Psoas muscle (tissue), 8 donors: Measurements from ENCODE around the gene CDK5RAP1. TPM values are rescaled to one million over a fixed set of nuclear protein-coding genes. Genes with fewer than 3 reads are reported as not detected.
"Not testable (repeated sequence)": the region's sequence is repeated elsewhere in the genome, so short reads cannot be mapped to it uniquely, and the experiment has no call there.

Experiments
- ATAC-seq, 4 donors: fragments of 200-7000 bp; cut with Tn5 transposase; one replicate each; pipeline ENCODE4 v1.9.1; 2020; ENCODE audit warnings: moderate library complexity in 3 of 4, mild to moderate bottlenecking in 2 of 4
- DNase-seq, 2 donors: peaks; one replicate each; pipeline ENCODE4 v3.0.0-alpha.2; 2020
- H3K27ac ChIP-seq: fragments of 200-600 bp; one replicate; pipeline ENCODE4 v1.8.0; 2022
- H3K27me3 ChIP-seq, 3 donors: fragments of 200-600 bp in 1 of 3; one replicate each; pipeline versions ENCODE4 v1.6.1 to v1.8.0; 2013 to 2022; ENCODE audit warnings: low read length in 2 of 3, mild to moderate bottlenecking in 2 of 3, moderate library complexity in 1 of 3; ENCODE audit not compliant: insufficient read depth in 3 of 3
- H3K36me3 ChIP-seq, 2 donors: fragments of 200-600 bp in 1 of 2; one replicate each; pipeline versions ENCODE4 v1.6.1 to v1.8.0; 2013 to 2022; ENCODE audit warnings: low read depth in 1 of 2, mild to moderate bottlenecking in 1 of 2, moderate library complexity in 1 of 2; ENCODE audit not compliant: insufficient read depth in 1 of 2
- H3K4me1 ChIP-seq: fragments of 200-600 bp; one replicate; pipeline ENCODE4 v1.8.0; 2022
- H3K4me3 ChIP-seq: fragments of 200-600 bp; one replicate; pipeline ENCODE4 v1.8.0; 2022; ENCODE audit warnings: mild to moderate bottlenecking
- H3K9me3 ChIP-seq: fragments of 200-600 bp; one replicate; pipeline ENCODE4 v1.8.0; 2022
- CTCF ChIP-seq: fragments of 200-600 bp; IDR thresholded peaks from one replicate; pipeline ENCODE4 v1.8.0; 2022; ENCODE audit warnings: antibody characterized with exemption
- WGBS, 3 donors: extraction: QIAGEN DNeasy Blood & Tissue Kit; methylation state at CpG; one replicate each; pipeline versions ENCODE4 v1.1.6 to v1.1.7; 2013; 5-methylcytosine and 5-hydroxymethylcytosine counted together
- intact Hi-C, 2 donors: fragments of 100-400 bp; cut with DNase I; formaldehyde crosslinking; loops; one replicate each; pipeline versions ENCODE4 v1.11.0 to v1.14.2; 2022
- polyA plus RNA-seq, 3 donors: library from polyadenylated mRNA; stranded (reverse); fragments of 200-250 nt; gene quantifications; one replicate each; pipeline ENCODE4 v1.2.3, GENCODE V29; 2013
- total RNA-seq, 4 donors: library from RNA; stranded (reverse); fragmentation: NEBNext Ultra II Directional in 2 of 4; extraction: Animal tissue kit (Norgen Biotek cat#: 25700) in 2 of 4; gene quantifications; one replicate each; pipeline versions ENCODE4 v1.2.1 to v1.2.4, GENCODE V29; 2021 to 2023
- donor health status: healthy with polysubstance abuse.
- donor health status: DM: no; HTN: no; CAD: no; lungs with moderate emphysema.
- donor health status: Bipolar disorder and iron deficiency.
- donor health status: healthy.
- donor health status: DM: yes; HTN: yes; CAD: no.
- donor health status: DM: no; HTN: no; CAD: no.
- donor health status: DM: no; HTN: no; CAD: no.
- donor health status: DM: yes; HTN: yes; CAD: no.

Gene CDK5RAP1
- total and polyA plus RNA-seq, 7 donors = 14.7 to 43.3 (median 25.8) TPM

- 27 to 35% (median 32%) methylated on average over 5 of the region's 5 CpGs for WGBS, 3 donors
- Histone ChIP-seq H3K27ac (peak overlapping the region; percentile 98), H3K4me3 (no peak overlapping the region), H3K9me3 (no peaks in the 10 kb centered on the region), H3K36me3 (peaks cover 0 to 19% of the 10 kb centered on the region in 2 donors), H3K27me3 (no peaks in the 10 kb centered on the region), H3K4me1 (peaks cover 48% of the 10 kb centered on the region)
- DNase-seq (no peak), ATAC-seq (peak; percentile 38 to 59 (median 46))
- intact Hi-C loops = no loop called here
- TF ChIP-seq CTCF = no peak
Observed at GRCh38 chr20:33431797-33432381, 30.6 kb upstream of the CDK5RAP1 start.

- peak overlapping the region; percentile 98 for H3K27ac ChIP-seq
- DNase-seq = peak in 1 of 2 donors; percentile 67
- intact Hi-C loops, H3K4me3 ChIP-seq, H3K36me3 ChIP-seq, H3K27me3 ChIP-seq, H3K9me3 ChIP-seq: not testable (repeated sequence)
- peaks cover 70% of the 10 kb centered on the region for H3K4me1 ChIP-seq
- peak in 1 of 4 donors; percentile 0 for ATAC-seq
- 40 to 62% (median 44%) methylated on average over 11 of the region's 11 CpGs for WGBS, 3 donors
Observed at GRCh38 chr20:33423875-33424274, 22.6 kb upstream of the CDK5RAP1 start.

- no peak overlapping the region for H3K4me3 ChIP-seq
- H3K9me3 ChIP-seq = no peaks in the 10 kb centered on the region
- ATAC-seq = peak; percentile 84 to 92 (median 88)
- intact Hi-C loops = no loop called here
- H3K27ac ChIP-seq = peak overlapping the region; percentile 98
- no peaks in the 10 kb centered on the region for H3K27me3 ChIP-seq
- peaks cover 73% of the 10 kb centered on the region for H3K4me1 ChIP-seq
- no peak for TF ChIP-seq CTCF
- peaks cover 0 to 4% of the 10 kb centered on the region in 2 donors for H3K36me3 ChIP-seq
- 13 to 38% (median 19%) methylated on average over 7 of the region's 7 CpGs for WGBS, 3 donors
- DNase-seq = peak; percentile 86 to 95
Observed at GRCh38 chr20:33423141-33423834, 22.0 kb upstream of the CDK5RAP1 start.

GRCh38 chr20:33419140-33419974 lies 18.0 kb upstream of the CDK5RAP1 start:
- peak; percentile 68 to 79 (median 71) for ATAC-seq
- intact Hi-C loops = no loop called here
- peak overlapping the region; percentile 98 for H3K27ac ChIP-seq
- peak; percentile 79 to 92 for DNase-seq
- H3K36me3 ChIP-seq = peaks cover 0 to 22% of the 10 kb centered on the region in 2 donors
- 23 to 29% (median 24%) methylated on average over 7 of the region's 7 CpGs for WGBS, 3 donors
- H3K4me1 ChIP-seq = peaks cover 59% of the 10 kb centered on the region
- peak overlapping the region; percentile 29 for H3K4me3 ChIP-seq
- H3K27me3 ChIP-seq = no peaks in the 10 kb centered on the region
- TF ChIP-seq CTCF = no peak
- H3K9me3 ChIP-seq = no peaks in the 10 kb centered on the region

- Histone ChIP-seq H3K36me3 (peaks cover 0 to 36% of the 10 kb centered on the region in 2 donors), H3K4me1 (peaks cover 46% of the 10 kb centered on the region), H3K4me3 (no peak overlapping the region), H3K27me3 (no peaks in the 10 kb centered on the region), H3K9me3 (no peaks in the 10 kb centered on the region), H3K27ac (peak overlapping the region; percentile 98)
- DNase-seq (no peak), ATAC-seq (no peak)
- TF ChIP-seq CTCF = no peak
- WGBS, 3 donors = 83 to 90% (median 87%) methylated on average over 3 of the region's 3 CpGs
- intact Hi-C loops = no loop called here
Observed at GRCh38 chr20:33418033-33418432, 16.7 kb upstream of the CDK5RAP1 start.
